ENCODE data around the gene SACM1L.

SACM1L gene

DNA sequence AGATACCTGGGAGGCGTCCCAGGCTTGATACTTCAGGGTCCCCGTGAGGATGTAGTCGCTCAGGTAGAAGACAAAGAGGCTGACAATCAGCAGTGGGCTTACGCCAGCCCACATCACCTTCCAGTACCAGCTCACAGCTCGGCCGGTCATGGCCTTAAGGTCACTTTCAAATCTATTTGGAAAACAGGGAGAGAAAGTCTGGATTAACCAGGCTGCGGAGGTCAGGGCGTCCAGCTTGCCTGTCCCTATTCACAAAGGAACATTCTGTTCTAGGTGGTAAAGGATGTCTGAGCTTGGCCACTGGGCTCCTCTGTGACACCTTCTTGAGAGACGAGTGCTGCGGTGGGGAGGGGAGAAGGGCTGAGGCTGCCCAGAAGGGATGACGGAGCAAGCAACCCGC, 70.7 kb downstream of the SACM1L start:
- no peak overlapping the region for H3K18ac ChIP-seq (ENCODE audit: low read length)
- H3K23ac ChIP-seq (ENCODE audit: low read length), result no peak overlapping the region
- no peak overlapping the region for H2BK12ac ChIP-seq (ENCODE audit: low read length)
- no peaks in the 10 kb centered on the region for H3K36me3 ChIP-seq (ENCODE audit: control insufficient read depth in 1 of 2, insufficient read depth in 2 of 2, low read length in 2 of 2)
- H3K4me2 ChIP-seq (ENCODE audit: low read length), result no peak overlapping the region
- no peak overlapping the region for H3K4me3 ChIP-seq (ENCODE audit: low read depth, low read length)
- H4K8ac ChIP-seq (ENCODE audit: low read depth, low read length), result no peak overlapping the region
- H3K79me1 ChIP-seq (ENCODE audit: low read length), result no peaks in the 10 kb centered on the region
- no peak for DNase-seq
- H3K27ac ChIP-seq (ENCODE audit: low read depth, low read length), result no peak overlapping the region
- H2BK5ac ChIP-seq (ENCODE audit: low read depth, low read length, poor library complexity), result no peak overlapping the region
- H3K79me2 ChIP-seq (ENCODE audit: control insufficient read depth, insufficient read depth, low read length, poor library complexity), result no peaks in the 10 kb centered on the region
- H2BK120ac ChIP-seq (ENCODE audit: insufficient read depth, low read length, poor library complexity), result no peak overlapping the region
- H2AK5ac ChIP-seq (ENCODE audit: low read length), result no peak overlapping the region
- no peak overlapping the region for H3K14ac ChIP-seq (ENCODE audit: low read length)
- H4K12ac ChIP-seq (ENCODE audit: low read depth, low read length), result no peak overlapping the region
- H4K91ac ChIP-seq (ENCODE audit: low read depth, low read length), result no peak overlapping the region
- no CpG with 5 or more reads among the region's 12 CpGs for WGBS (ENCODE audit: extremely low coverage, insufficient coverage, insufficient read length)
- H2AFZ ChIP-seq (ENCODE audit: insufficient read depth, low read length, poor library complexity), result no peak overlapping the region
- H3K27me3 ChIP-seq (ENCODE audit: insufficient read depth, low read length), result no peaks in the 10 kb centered on the region
- H3K4me1 ChIP-seq (ENCODE audit: control insufficient read depth in 1 of 2, insufficient read depth in 2 of 2, low read length in 2 of 2), result no peaks in the 10 kb centered on the region
- no peak overlapping the region for H3K9ac ChIP-seq (ENCODE audit: low read length)
- H3K4ac ChIP-seq (ENCODE audit: low read depth, low read length), result no peak overlapping the region
- peaks cover 2% of the 10 kb centered on the region for H3K9me3 ChIP-seq (ENCODE audit: insufficient read depth, low read depth, low read length)

DNA sequence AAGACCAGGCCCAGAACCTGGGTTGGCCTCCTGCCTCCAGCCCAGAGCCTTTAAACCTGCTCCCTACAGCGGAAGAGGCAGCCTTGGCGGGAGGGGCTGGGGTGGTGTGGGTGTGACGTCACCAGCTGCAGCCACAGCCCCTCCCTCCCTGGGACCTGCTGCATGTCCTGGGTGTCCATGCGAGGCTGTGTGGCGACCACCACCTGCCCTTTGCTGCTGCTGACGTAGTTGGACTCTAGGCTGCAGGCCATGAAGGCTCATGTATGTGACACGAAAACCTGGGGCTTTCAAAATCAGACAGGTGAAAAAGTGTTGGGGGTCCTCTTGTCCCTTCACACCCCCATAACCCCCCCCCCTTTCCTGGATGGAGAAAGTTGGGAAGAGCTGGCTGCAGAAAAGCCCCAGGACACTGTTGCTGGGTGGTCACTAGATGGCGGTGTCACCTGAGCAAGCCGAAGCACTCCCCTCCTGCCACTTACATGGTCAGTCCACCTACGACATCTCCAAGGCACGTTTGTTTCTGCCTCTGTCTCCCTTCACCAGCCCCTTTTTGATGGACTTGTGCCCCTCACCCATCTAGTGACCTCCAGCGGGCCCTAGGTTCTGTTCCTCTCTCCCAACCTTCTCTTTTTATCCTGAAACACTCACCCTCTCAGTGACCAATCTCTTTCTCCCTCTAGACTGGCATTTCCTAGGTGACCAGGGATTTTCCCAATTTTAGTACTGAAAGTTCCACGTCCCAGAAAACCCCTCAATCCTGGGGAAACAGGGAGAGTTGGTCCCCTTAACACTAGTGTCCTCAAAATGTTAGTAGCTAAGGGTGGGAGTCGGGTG, 71.9 kb downstream of the SACM1L start:
- H2BK120ac ChIP-seq (ENCODE audit: insufficient read depth, low read length, poor library complexity), result no peak overlapping the region
- no peak overlapping the region for H2BK5ac ChIP-seq (ENCODE audit: low read depth, low read length, poor library complexity)
- no peaks in the 10 kb centered on the region for H3K27me3 ChIP-seq (ENCODE audit: insufficient read depth, low read length)
- no CpG with 5 or more reads among the region's 14 CpGs for WGBS (ENCODE audit: extremely low coverage, insufficient coverage, insufficient read length)
- no peak overlapping the region for H4K12ac ChIP-seq (ENCODE audit: low read depth, low read length)
- no peaks in the 10 kb centered on the region for H3K79me2 ChIP-seq (ENCODE audit: control insufficient read depth, insufficient read depth, low read length, poor library complexity)
- H3K14ac ChIP-seq (ENCODE audit: low read length), result no peak overlapping the region
- peaks cover 2% of the 10 kb centered on the region for H3K9me3 ChIP-seq (ENCODE audit: insufficient read depth, low read depth, low read length)
- no peak overlapping the region for H4K91ac ChIP-seq (ENCODE audit: low read depth, low read length)
- peak; percentile 38 to 61 for DNase-seq
- no peaks in the 10 kb centered on the region for H3K4me1 ChIP-seq (ENCODE audit: control insufficient read depth in 1 of 2, insufficient read depth in 2 of 2, low read length in 2 of 2)
- H2AK5ac ChIP-seq (ENCODE audit: low read length), result no peak overlapping the region
- H4K8ac ChIP-seq (ENCODE audit: low read depth, low read length), result no peak overlapping the region
- H3K79me1 ChIP-seq (ENCODE audit: low read length), result no peaks in the 10 kb centered on the region
- no peak overlapping the region for H3K9ac ChIP-seq (ENCODE audit: low read length)
- no peaks in the 10 kb centered on the region for H3K36me3 ChIP-seq (ENCODE audit: control insufficient read depth in 1 of 2, insufficient read depth in 2 of 2, low read length in 2 of 2)
- no peak overlapping the region for H3K4ac ChIP-seq (ENCODE audit: low read depth, low read length)
- H3K4me2 ChIP-seq (ENCODE audit: low read length), result no peak overlapping the region
- H3K23ac ChIP-seq (ENCODE audit: low read length), result no peak overlapping the region
- H2AFZ ChIP-seq (ENCODE audit: insufficient read depth, low read length, poor library complexity), result no peak overlapping the region
- H3K27ac ChIP-seq (ENCODE audit: low read depth, low read length), result no peak overlapping the region
- H3K4me3 ChIP-seq (ENCODE audit: low read depth, low read length), result no peak overlapping the region
- no peak overlapping the region for H2BK12ac ChIP-seq (ENCODE audit: low read length)
- H3K18ac ChIP-seq (ENCODE audit: low read length), result no peak overlapping the region

GRCh38 chr3:45761831-45762230, 72.6 kb downstream of the SACM1L start:
- Histone ChIP-seq H2BK5ac (ENCODE audit: low read depth, low read length, poor library complexity) (no peak overlapping the region), H3K14ac (ENCODE audit: low read length) (no peak overlapping the region), H3K4me1 (ENCODE audit: control insufficient read depth in 1 of 2, insufficient read depth in 2 of 2, low read length in 2 of 2) (no peaks in the 10 kb centered on the region), H3K9me3 (ENCODE audit: insufficient read depth, low read depth, low read length) (peaks cover 2% of the 10 kb centered on the region), H3K36me3 (ENCODE audit: control insufficient read depth in 1 of 2, insufficient read depth in 2 of 2, low read length in 2 of 2) (no peaks in the 10 kb centered on the region), H3K79me1 (ENCODE audit: low read length) (no peaks in the 10 kb centered on the region), H2AK5ac (ENCODE audit: low read length) (no peak overlapping the region), H2AFZ (ENCODE audit: insufficient read depth, low read length, poor library complexity) (no peak overlapping the region), H2BK12ac (ENCODE audit: low read length) (no peak overlapping the region), H3K23ac (ENCODE audit: low read length) (no peak overlapping the region), H3K4me2 (ENCODE audit: low read length) (no peak overlapping the region), H4K8ac (ENCODE audit: low read depth, low read length) (no peak overlapping the region), H3K18ac (ENCODE audit: low read length) (no peak overlapping the region), H3K27ac (ENCODE audit: low read depth, low read length) (no peak overlapping the region), H3K79me2 (ENCODE audit: control insufficient read depth, insufficient read depth, low read length, poor library complexity) (no peaks in the 10 kb centered on the region), H3K4ac (ENCODE audit: low read depth, low read length) (no peak overlapping the region), H4K12ac (ENCODE audit: low read depth, low read length) (no peak overlapping the region), H2BK120ac (ENCODE audit: insufficient read depth, low read length, poor library complexity) (no peak overlapping the region), H4K91ac (ENCODE audit: low read depth, low read length) (no peak overlapping the region), H3K4me3 (ENCODE audit: low read depth, low read length) (no peak overlapping the region), H3K9ac (ENCODE audit: low read length) (no peak overlapping the region), H3K27me3 (ENCODE audit: insufficient read depth, low read length) (no peaks in the 10 kb centered on the region)
- DNase-seq, result no peak
- WGBS (ENCODE audit: extremely low coverage, insufficient coverage, insufficient read length), result no CpG with 5 or more reads among the region's 10 CpGs

DNA sequence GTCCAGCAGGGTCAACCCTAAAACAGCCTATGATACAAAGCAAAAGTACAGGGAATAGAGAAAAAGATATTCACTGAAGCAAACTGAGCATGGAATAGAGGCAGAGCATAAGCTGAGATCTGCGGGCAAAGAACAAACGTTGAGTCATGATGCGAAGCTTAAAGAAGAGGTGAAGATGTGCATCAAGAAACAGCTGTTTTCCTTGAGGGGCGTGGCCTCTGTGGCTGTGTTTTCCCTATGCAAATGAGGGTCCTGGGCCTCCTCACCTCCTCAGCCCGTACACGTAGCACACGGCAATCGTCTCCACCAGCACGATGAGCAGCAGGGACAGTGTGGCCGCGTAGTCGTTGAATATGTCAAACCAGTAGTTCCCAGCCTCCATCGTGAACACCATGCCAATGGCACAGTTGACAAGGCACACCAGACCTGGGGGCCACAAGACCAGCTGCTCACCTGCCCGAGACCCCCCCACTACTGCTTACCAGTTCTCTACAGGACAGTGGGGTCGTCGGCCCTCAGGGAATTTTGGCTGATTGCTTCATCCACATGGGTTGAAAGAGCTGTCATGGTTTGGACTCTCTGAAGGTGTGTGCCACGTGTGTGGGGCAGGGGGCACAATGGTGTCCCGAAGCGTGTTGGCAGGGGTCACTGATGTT, 73.6 kb downstream of the SACM1L start:
- Histone ChIP-seq H3K18ac (ENCODE audit: low read length) (no peak overlapping the region), H3K27me3 (ENCODE audit: insufficient read depth, low read length) (no peaks in the 10 kb centered on the region), H2BK12ac (ENCODE audit: low read length) (no peak overlapping the region), H2BK5ac (ENCODE audit: low read depth, low read length, poor library complexity) (no peak overlapping the region), H4K12ac (ENCODE audit: low read depth, low read length) (no peak overlapping the region), H3K4me3 (ENCODE audit: low read depth, low read length) (no peak overlapping the region), H4K8ac (ENCODE audit: low read depth, low read length) (no peak overlapping the region), H3K4ac (ENCODE audit: low read depth, low read length) (no peak overlapping the region), H3K27ac (ENCODE audit: low read depth, low read length) (no peak overlapping the region), H3K36me3 (ENCODE audit: control insufficient read depth in 1 of 2, insufficient read depth in 2 of 2, low read length in 2 of 2) (no peaks in the 10 kb centered on the region), H3K14ac (ENCODE audit: low read length) (no peak overlapping the region), H2AK5ac (ENCODE audit: low read length) (no peak overlapping the region), H3K79me1 (ENCODE audit: low read length) (no peaks in the 10 kb centered on the region), H3K9ac (ENCODE audit: low read length) (no peak overlapping the region), H4K91ac (ENCODE audit: low read depth, low read length) (no peak overlapping the region), H3K4me1 (ENCODE audit: control insufficient read depth in 1 of 2, insufficient read depth in 2 of 2, low read length in 2 of 2) (no peaks in the 10 kb centered on the region), H3K79me2 (ENCODE audit: control insufficient read depth, insufficient read depth, low read length, poor library complexity) (no peaks in the 10 kb centered on the region), H2AFZ (ENCODE audit: insufficient read depth, low read length, poor library complexity) (no peak overlapping the region), H3K9me3 (ENCODE audit: insufficient read depth, low read depth, low read length) (peaks cover 2% of the 10 kb centered on the region), H3K4me2 (ENCODE audit: low read length) (no peak overlapping the region), H2BK120ac (ENCODE audit: insufficient read depth, low read length, poor library complexity) (no peak overlapping the region), H3K23ac (ENCODE audit: low read length) (no peak overlapping the region)
- no peak for DNase-seq
- no CpG with 5 or more reads among the region's 19 CpGs for WGBS (ENCODE audit: extremely low coverage, insufficient coverage, insufficient read length)

All from trophoblast cell (in vitro differentiated cells and primary cell).